Activated CD4-positive, alpha-beta T cell treated with anti-CD3 and anti-CD28 coated beads, Interleukin-2, amount 10 ng/mL, durations not matched to agents 24 days and 14 days (primary cell): ENCODE results near the gene SPPL2A. TPM values are rescaled to one million over a fixed set of nuclear protein-coding genes. Genes with fewer than 3 reads are reported as not detected.

Source experiments
- DNase-seq: peaks from one replicate; pipeline ENCODE4 v3.0.0; 2022
- H3K27ac Mint-ChIP-seq: one replicate; pipeline ENCODE4 v1.8.0; 2022; ENCODE audit warnings: mild to moderate bottlenecking, mixed read lengths
- H3K27me3 Mint-ChIP-seq: one replicate; pipeline ENCODE4 v1.8.0; 2022; ENCODE audit warnings: mixed read lengths
- H3K36me3 Mint-ChIP-seq: one replicate; pipeline ENCODE4 v1.8.0; 2022; ENCODE audit warnings: low read depth, mild to moderate bottlenecking, mixed read lengths
- H3K4me1 Mint-ChIP-seq: one replicate; pipeline ENCODE4 v1.8.0; 2021; ENCODE audit warnings: mixed read lengths
- H3K4me3 Mint-ChIP-seq: one replicate; pipeline ENCODE4 v1.8.0; 2022; ENCODE audit warnings: mild to moderate bottlenecking, moderate library complexity, mixed read lengths
- H3K9me3 Mint-ChIP-seq: one replicate; pipeline ENCODE4 v1.8.0; 2021; ENCODE audit warnings: mixed read lengths
- intact Hi-C: fragments of 100-400 bp; cut with micrococcal nuclease; formaldehyde crosslinking; loops from one replicate; pipeline ENCODE4 v1.15.1; 2023
- total RNA-seq: library from RNA; stranded (reverse); gene quantifications from 2 replicates; pipeline ENCODE4 v1.2.3, GENCODE V29; 2022

The SPPL2A gene
- total RNA-seq, 1 donor from 2014 or later, result 85.0 TPM

DNA sequence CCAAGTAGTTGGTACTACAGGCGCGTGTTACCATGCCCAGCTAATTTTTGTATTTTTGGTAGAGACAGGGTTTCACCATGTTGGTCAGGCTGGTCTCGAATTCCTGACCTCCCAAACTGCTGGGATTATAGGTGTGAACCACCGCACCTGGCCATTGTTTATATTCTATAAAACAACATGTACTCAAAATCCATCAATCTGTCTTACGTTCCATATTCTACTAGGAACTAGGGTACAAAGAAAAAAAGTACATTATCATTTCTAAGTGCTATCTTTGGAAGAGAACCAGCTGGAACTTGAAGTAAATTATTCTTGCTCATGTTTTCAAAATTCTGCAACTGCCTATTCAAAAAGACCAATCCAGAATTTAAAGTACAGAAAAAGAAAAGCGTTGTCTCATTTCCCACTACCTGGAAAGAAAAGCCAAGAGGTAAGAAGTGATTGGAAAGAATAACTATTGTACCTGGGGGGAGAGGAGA is 15.2 kb downstream of the SPPL2A start:
- intact Hi-C loops, result no loop called here

DNA sequence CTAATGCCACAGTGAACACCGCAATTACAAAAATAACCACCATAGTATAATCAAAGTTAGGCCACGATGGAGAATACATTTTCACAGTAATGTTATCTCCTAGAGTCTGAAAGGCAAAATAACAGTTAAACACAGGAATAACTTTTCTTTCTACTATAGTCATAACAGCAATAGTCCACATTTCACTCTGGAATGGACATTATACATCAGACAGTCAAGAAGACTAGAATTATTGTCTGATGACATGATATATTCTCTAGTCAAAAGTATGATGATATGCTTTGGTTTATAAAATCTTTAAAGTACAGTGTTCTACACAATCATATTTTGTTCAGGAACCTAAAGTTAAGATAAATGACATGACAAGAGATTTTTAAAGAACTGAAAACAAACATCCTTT is 18.0 kb downstream of the SPPL2A start:
- H3K9me3 Mint-ChIP-seq, result no peaks in the 10 kb centered on the region
- H3K4me1 Mint-ChIP-seq, result peaks cover 4% of the 10 kb centered on the region
- DNase-seq, result no peak
- no peak overlapping the region for H3K4me3 Mint-ChIP-seq
- no peak overlapping the region for H3K27ac Mint-ChIP-seq
- H3K36me3 Mint-ChIP-seq, result peaks cover 35% of the 10 kb centered on the region
- intact Hi-C loops, result no loop called here
- no peaks in the 10 kb centered on the region for H3K27me3 Mint-ChIP-seq

More for the DNA sequence above, 15.2 kb downstream of the SPPL2A start:
- no peak for DNase-seq
- Mint-ChIP-seq H3K27ac (no peak overlapping the region), H3K9me3 (no peaks in the 10 kb centered on the region), H3K4me3 (no peak overlapping the region), H3K4me1 (peaks cover 10% of the 10 kb centered on the region), H3K27me3 (no peaks in the 10 kb centered on the region), H3K36me3 (peaks cover 28% of the 10 kb centered on the region)

DNA sequence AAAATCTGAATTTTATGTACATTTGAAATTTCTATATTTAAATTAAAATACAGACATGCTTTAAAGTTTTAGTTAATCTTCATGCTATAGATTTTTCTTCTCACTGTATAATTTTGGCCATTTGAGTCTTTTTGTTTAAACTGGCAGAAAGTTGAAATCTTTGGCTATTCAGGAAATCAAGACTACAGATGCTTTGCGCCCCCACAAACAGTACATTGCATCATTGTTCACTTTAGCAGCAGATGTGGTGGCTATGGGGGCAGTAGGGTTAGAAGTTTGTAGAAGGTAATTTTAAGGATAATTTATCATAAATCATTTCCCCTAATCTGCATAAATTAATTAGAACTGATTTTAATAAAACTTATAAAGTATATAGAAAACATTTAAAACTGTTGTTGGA is 20.9 kb downstream of the SPPL2A start:
- DNase-seq, result no peak
- Mint-ChIP-seq H3K4me1 (no peaks in the 10 kb centered on the region), H3K4me3 (no peak overlapping the region), H3K36me3 (peaks cover 41% of the 10 kb centered on the region), H3K27ac (no peak overlapping the region), H3K9me3 (no peaks in the 10 kb centered on the region), H3K27me3 (no peaks in the 10 kb centered on the region)
- intact Hi-C loops, result no loop called here

DNA sequence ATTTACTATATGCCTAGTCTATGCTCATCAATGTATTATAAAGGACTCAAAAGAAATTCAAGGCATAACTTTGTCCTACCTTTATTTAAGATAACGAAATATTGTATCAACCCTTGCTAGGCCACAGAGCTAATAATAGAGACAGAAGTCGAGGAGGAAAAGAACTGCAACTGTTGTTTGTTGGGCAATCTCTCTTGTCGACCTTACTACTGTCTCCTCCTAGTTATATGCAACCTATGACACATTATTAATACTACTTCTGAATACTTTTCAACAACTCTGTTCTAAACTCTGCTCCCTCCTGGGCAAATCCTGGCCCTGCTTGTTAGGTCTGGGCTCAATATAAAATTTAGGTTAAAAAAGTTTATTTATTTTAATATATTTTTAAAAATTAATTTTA is 24.6 kb downstream of the SPPL2A start:
- no peak overlapping the region for H3K4me3 Mint-ChIP-seq
- no peak for DNase-seq
- H3K9me3 Mint-ChIP-seq, result no peaks in the 10 kb centered on the region
- no peaks in the 10 kb centered on the region for H3K27me3 Mint-ChIP-seq
- peaks cover 40% of the 10 kb centered on the region for H3K36me3 Mint-ChIP-seq
- peak overlapping the region; percentile 20 for H3K27ac Mint-ChIP-seq
- intact Hi-C loops, result no loop called here
- H3K4me1 Mint-ChIP-seq, result no peaks in the 10 kb centered on the region

DNA sequence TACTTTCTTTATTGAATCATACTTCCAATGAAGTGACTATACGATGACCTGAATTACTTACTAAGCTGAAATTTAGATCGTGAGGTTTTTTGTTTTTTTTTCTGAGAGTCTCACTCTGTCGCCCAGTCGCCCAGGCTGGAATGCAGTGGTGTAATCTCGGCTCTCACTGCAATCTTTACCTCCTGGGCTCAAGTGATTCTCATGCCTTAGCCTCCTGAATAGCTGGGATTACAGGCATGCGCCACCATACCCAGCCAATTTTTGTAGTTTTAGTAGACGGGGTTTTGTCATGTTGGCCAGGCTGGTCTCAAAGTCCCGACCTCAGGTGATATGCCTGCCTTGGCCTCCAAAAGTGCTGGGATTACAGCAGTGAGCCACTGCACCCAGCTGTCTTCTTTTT is 28.7 kb downstream of the SPPL2A start:
- intact Hi-C loops, result no loop called here
- H3K27me3 Mint-ChIP-seq, result no peaks in the 10 kb centered on the region
- no peaks in the 10 kb centered on the region for H3K4me1 Mint-ChIP-seq
- no peak for DNase-seq
- no peaks in the 10 kb centered on the region for H3K9me3 Mint-ChIP-seq
- no peak overlapping the region for H3K4me3 Mint-ChIP-seq
- peaks cover 51% of the 10 kb centered on the region for H3K36me3 Mint-ChIP-seq
- H3K27ac Mint-ChIP-seq, result no peak overlapping the region

DNA sequence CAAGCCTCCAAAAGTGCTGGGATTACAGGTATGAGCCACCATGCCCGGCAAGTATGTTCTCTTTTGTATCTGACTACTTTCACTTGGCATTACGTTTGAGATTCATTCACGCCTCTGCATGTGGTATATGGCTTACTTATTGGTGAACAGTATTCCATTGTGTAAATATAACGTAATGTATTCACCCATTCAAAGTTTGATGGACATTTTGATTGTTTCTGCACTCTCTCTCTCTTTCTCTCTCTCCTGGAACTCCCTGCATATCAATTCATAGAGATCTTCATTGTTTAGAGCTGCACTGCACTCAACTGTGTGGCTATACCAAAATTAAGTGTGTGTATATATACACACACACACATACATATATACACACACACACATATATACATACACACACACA is 30.4 kb downstream of the SPPL2A start:
- Mint-ChIP-seq H3K4me1 (no peaks in the 10 kb centered on the region), H3K27ac (no peak overlapping the region), H3K9me3 (no peaks in the 10 kb centered on the region), H3K4me3 (no peak overlapping the region), H3K27me3 (no peaks in the 10 kb centered on the region), H3K36me3 (peaks cover 50% of the 10 kb centered on the region)
- intact Hi-C loops, result no loop called here
- no peak for DNase-seq

DNA sequence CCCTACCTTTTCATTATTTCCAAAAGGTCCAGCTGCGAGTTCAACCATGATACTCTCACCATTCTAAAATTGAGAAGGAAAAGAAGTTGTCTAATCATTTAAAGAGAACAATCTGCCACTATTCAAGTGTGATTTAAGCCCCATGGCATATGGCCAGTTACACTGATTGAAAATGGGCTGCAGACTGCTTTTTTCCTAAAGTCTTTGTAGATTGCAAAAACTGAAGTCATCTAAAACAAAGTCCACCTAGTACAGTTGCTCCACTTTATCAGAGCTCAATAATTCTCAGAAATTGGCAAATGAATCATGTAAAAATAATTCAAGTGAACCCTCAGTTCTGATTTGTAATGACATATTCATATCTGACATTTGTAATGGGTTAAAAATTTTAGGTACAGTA is 39.2 kb downstream of the SPPL2A start:
- intact Hi-C loops, result no loop called here
- Mint-ChIP-seq H3K27me3 (no peaks in the 10 kb centered on the region), H3K4me3 (no peak overlapping the region), H3K27ac (no peak overlapping the region), H3K9me3 (no peaks in the 10 kb centered on the region), H3K4me1 (peaks cover 8% of the 10 kb centered on the region), H3K36me3 (peaks cover 39% of the 10 kb centered on the region)
- no peak for DNase-seq

DNA sequence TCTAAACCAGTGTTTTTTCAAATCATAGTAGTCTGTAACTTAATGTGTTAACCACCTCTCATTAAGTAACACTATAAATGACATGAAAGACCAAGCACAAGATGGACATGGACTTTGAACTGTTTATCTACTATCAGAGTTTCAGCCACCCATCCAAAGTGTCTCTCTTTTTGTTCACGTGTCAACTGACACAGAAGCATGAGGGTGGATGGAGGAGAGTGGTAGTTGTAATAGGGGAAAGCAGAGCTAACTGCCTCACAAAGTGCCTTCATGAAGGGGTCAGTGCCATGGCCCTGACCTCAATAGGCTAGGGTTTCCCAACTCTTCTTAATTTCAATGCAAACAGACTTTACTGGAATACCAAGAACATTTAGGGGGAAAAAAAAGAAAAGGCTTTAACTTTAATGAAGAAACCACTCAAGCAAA is 46.8 kb downstream of the SPPL2A start:
- intact Hi-C loops, result no loop called here
- Mint-ChIP-seq H3K4me3 (no peak overlapping the region), H3K9me3 (no peaks in the 10 kb centered on the region), H3K27me3 (no peaks in the 10 kb centered on the region), H3K36me3 (peaks cover 31% of the 10 kb centered on the region), H3K27ac (peak overlapping the region; percentile 9), H3K4me1 (no peaks in the 10 kb centered on the region)
- no peak for DNase-seq

DNA sequence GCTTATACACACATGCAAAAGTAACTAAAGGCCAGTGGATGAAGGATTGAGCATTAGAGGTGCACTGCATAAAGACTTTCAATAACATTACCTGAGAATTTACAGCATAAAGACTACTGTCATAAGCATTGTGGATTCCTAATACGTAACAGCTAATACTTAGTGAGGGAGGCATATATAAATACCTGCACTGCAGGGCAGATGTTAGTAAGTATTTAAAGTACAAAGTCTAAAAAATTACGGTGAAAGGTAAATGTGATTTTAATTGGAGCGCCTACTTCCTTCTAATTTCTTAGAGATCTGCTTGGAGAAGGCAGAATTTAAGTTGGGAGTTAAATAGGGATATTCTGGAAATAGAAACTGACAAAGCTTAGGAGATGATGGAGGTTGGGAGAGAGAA is 53.5 kb downstream of the SPPL2A start:
- Mint-ChIP-seq H3K4me3 (no peak overlapping the region), H3K4me1 (no peaks in the 10 kb centered on the region), H3K9me3 (no peaks in the 10 kb centered on the region), H3K27me3 (no peaks in the 10 kb centered on the region), H3K36me3 (peaks cover 19% of the 10 kb centered on the region), H3K27ac (no peak overlapping the region)
- no peak for DNase-seq
- intact Hi-C loops, result no loop called here

DNA sequence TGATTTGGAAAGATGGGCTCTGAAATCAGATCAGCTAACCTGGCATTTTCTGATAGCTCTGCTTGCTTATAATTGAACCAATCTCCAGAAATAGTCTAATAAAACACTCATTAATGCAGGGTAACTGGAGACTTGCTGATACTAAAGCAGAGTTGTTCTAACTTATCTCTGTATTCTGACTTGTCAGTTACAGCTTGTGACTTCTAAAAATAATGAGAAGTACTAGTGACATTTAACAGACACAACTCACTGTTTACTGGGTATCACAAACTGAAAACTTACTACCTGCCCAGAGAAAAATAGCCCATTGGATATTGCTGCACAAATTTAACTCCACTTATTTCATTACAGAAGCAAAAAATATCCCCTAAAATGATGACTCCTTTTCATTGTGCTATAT is 54.9 kb downstream of the SPPL2A start:
- DNase-seq, result no peak
- Mint-ChIP-seq H3K9me3 (no peaks in the 10 kb centered on the region), H3K27me3 (no peaks in the 10 kb centered on the region), H3K4me3 (no peak overlapping the region), H3K27ac (no peak overlapping the region), H3K36me3 (peaks cover 17% of the 10 kb centered on the region), H3K4me1 (no peaks in the 10 kb centered on the region)
- intact Hi-C loops, result no loop called here

DNA sequence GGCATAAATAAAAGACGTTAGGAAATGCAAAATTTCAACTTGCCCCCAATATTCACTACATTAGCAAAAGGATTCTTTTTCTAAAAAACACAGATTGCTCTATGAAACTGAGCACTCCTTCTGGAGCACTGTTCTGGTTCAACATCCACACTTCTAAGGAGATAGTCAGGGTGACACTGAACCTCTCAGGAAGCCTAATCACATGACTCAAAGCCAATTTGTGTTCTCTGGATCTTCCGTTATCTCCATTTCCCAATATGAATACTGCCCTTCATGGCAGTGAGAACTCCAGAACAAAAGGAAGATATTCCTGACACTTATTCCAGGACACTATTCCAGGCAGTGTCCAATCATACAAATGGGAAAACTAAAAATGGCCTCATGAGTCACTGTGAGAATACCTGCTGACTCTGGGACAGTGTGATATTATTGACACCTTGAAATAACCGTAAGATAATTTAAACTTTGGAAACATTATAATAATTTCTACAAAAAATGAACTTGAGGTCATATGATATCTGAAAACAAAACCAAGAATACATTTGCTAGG is 57.6 kb downstream of the SPPL2A start:
- peaks cover 19% of the 10 kb centered on the region for H3K36me3 Mint-ChIP-seq
- H3K9me3 Mint-ChIP-seq, result no peaks in the 10 kb centered on the region
- H3K27ac Mint-ChIP-seq, result no peak overlapping the region
- no peaks in the 10 kb centered on the region for H3K27me3 Mint-ChIP-seq
- no peak for DNase-seq
- intact Hi-C loops, result no loop called here
- no peaks in the 10 kb centered on the region for H3K4me1 Mint-ChIP-seq
- H3K4me3 Mint-ChIP-seq, result no peak overlapping the region

DNA sequence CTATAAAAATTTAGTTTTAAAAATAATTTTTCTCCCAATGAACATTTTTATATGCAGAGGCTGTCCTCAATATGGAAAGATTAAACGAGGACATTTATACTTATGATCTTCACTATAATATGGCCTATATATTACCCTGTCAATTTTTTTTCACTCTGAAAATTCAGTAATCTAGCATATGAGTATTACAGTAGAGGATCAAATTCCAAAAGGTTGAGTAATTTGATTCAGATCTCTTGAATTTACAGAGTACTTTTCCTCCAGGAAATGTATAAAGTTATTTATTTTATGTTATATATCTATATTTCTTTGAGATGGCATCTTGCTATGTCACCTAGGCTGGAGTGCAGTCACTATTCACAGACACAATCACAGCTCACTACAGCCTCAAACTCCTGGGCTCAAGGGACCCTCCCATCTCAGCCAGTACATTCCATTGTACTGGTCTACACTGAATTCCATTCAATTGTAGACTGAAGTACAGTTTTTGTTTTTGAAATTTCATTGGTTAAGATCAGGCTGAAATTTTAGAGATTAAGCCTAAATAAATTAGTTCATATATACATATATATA is 62.7 kb downstream of the SPPL2A start:
- Mint-ChIP-seq H3K36me3 (peaks cover 18% of the 10 kb centered on the region), H3K9me3 (no peaks in the 10 kb centered on the region), H3K4me3 (no peak overlapping the region), H3K4me1 (no peaks in the 10 kb centered on the region), H3K27ac (no peak overlapping the region), H3K27me3 (no peaks in the 10 kb centered on the region)
- intact Hi-C loops, result no loop called here
- no peak for DNase-seq

DNA sequence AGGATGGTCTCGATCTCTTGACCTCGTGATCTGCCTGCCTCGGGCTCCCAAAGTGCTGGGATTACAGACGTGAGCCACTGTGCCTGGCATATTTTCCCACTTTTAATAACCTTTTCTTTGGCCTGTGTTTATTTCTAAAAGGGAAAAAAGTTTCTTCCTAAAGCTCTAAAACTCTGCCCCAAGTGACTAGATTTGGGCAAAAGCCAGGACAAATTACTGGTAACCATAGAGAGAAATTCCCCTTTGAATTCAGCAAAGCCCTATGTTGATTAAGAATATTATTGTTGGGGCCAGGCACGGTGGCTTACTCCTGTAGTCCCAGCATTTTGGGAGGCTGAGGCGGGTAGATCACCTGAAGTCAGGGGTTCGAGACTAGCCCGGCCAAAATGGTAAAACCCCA is 67.4 kb downstream of the SPPL2A start:
- DNase-seq, result no peak
- intact Hi-C loops, result no loop called here
- H3K36me3 Mint-ChIP-seq, result peaks cover 6% of the 10 kb centered on the region
- no peaks in the 10 kb centered on the region for H3K9me3 Mint-ChIP-seq
- H3K27me3 Mint-ChIP-seq, result no peaks in the 10 kb centered on the region
- H3K4me3 Mint-ChIP-seq, result no peak overlapping the region
- no peak overlapping the region for H3K27ac Mint-ChIP-seq
- H3K4me1 Mint-ChIP-seq, result no peaks in the 10 kb centered on the region

DNA sequence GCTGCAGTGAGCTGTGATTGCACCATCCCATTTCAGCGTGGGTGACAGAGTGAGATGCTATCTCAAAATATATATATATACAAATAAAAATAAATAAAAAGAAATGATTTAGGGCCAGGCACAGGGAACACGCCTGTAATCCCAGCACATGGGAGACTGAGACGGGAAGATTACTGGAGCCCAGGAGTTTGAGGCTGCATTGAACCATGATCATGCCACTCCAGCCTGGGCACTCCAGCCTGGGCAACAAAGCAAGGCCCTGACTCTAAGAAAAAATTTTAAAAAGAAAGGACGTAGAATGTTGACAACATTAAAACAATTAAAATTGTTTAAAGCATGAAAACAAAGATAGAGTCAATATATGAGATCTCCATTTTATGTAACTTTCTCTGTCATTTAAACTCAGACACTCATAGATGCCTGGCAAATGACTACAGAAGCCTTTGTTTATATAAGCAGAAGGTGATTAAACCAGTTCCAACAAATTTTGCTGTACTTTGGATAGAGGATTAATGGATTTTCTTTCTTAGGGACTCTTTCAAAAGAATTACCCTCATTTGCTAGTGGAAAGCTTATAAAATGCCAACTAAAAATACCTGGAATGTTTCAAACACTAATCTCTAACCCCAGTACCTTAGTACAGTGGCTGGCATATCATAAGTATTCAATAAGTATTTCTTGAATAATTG is 68.3 kb downstream of the SPPL2A start:
- Mint-ChIP-seq H3K9me3 (no peaks in the 10 kb centered on the region), H3K4me1 (no peaks in the 10 kb centered on the region), H3K27me3 (no peaks in the 10 kb centered on the region), H3K27ac (no peak overlapping the region), H3K36me3 (peaks cover 6% of the 10 kb centered on the region), H3K4me3 (no peak overlapping the region)
- DNase-seq, result no peak
- intact Hi-C loops, result no loop called here
